SK-N-SH (cell line): ENCODE data around the gene CEL.
"Not testable (repeated sequence)": the region's sequence is repeated elsewhere in the genome, so short reads cannot be mapped to it uniquely, and the experiment has no call there.

ENCODE experiments used
- CTCF ChIP-seq: fragments of 200-600 bp; sonication (generic); IDR thresholded peaks from 2 replicates; pipeline ENCODE4 v1.6.1; 2017; ENCODE audit warnings: antibody characterized with exemption, mild to moderate bottlenecking, moderate library complexity
- FOXM1 ChIP-seq: IDR thresholded peaks from 2 replicates; pipeline ENCODE4 v1.4.0; 2012; ENCODE audit warnings: low read depth, mild to moderate bottlenecking
- GATA2 ChIP-seq: sonication (generic); formaldehyde crosslinking; IDR thresholded peaks from 2 replicates; pipeline ENCODE4 v1.5.0; 2020; ENCODE audit warnings: mild to moderate bottlenecking, missing genetic modification reagents
- JUND ChIP-seq: IDR thresholded peaks from 2 replicates; pipeline ENCODE4 v1.4.0; 2012
- MXI1 ChIP-seq: IDR thresholded peaks from 2 replicates; pipeline ENCODE4 v1.6.1; 2012; ENCODE audit warnings: mild to moderate bottlenecking, low read depth, low read length, improper control_type of control experiment
- NFIC ChIP-seq: IDR thresholded peaks from 2 replicates; pipeline ENCODE4 v1.4.0; 2012; ENCODE audit warnings: borderline replicate concordance
- NRF1 ChIP-seq: IDR thresholded peaks from 2 replicates; pipeline ENCODE4 v1.6.1; 2012; ENCODE audit warnings: low read depth, mild to moderate bottlenecking, low read length
- PBX3 ChIP-seq: IDR thresholded peaks from 2 replicates; pipeline ENCODE4; 2012
- RAD21 ChIP-seq: IDR thresholded peaks from 2 replicates; pipeline ENCODE4 v1.6.1; 2012; ENCODE audit warnings: mild to moderate bottlenecking, low read length
- RCOR1 ChIP-seq: fragments of 150-350 bp; IDR thresholded peaks from 2 replicates; pipeline ENCODE4 v1.6.1; 2017; ENCODE audit warnings: antibody characterized with exemption, low read length
- SMC3 ChIP-seq: IDR thresholded peaks from 2 replicates; pipeline ENCODE4 v1.6.1; 2012; ENCODE audit warnings: low read depth, low read length, improper control_type of control experiment
- TAF1 ChIP-seq: IDR thresholded peaks from 2 replicates; pipeline ENCODE4 v1.6.1; 2012; ENCODE audit warnings: low read depth, mild to moderate bottlenecking, low read length, moderate library complexity, borderline replicate concordance
- USF2 ChIP-seq: fragments of 150-350 bp; IDR thresholded peaks from 2 replicates; pipeline ENCODE4 v1.6.1; 2017; ENCODE audit warnings: antibody characterized with exemption, low read length, low read depth, borderline replicate concordance
- YY1 ChIP-seq: IDR thresholded peaks from 2 replicates; pipeline ENCODE4 v1.4.0; 2012; ENCODE audit warnings: low read depth, mild to moderate bottlenecking

- not testable (repeated sequence) for TF ChIP-seq CTCF, RAD21, MXI1, PBX3, NFIC, TAF1, USF2, JUND, YY1, GATA2, NRF1, FOXM1, SMC3, RCOR1
These were observed 788 bp downstream of the CEL start for GRCh38 chr9:133062569-133062968.
